GM23248 (cell line): Measurements from ENCODE around the gene MAP3K5. TPM values are rescaled to one million over a fixed set of nuclear protein-coding genes. Genes with fewer than 3 reads are reported as not detected.

Experiments
- DNase-seq: peaks from one replicate; pipeline ENCODE4 v3.0.0-alpha.2; 2015
- H2AFZ ChIP-seq: fragments of 200-600 bp; sonication (generic); 2 replicates; pipeline ENCODE4 v1.6.1; 2016; ENCODE audit warnings: antibody characterized with exemption
- H3F3A ChIP-seq: fragments of 200-600 bp; sonication (generic); 2 replicates; pipeline ENCODE4 v1.6.1; 2016; ENCODE audit warnings: mild to moderate bottlenecking, antibody characterized with exemption, mixed run types; ENCODE audit not compliant: insufficient read depth
- H3K27ac ChIP-seq: fragments of 200-600 bp; sonication (generic); 2 replicates; pipeline ENCODE4 v1.5.1; 2016; ENCODE audit warnings: mild to moderate bottlenecking
- H3K27me3 ChIP-seq: fragments of 200-600 bp; sonication (generic); replicated peaks from 2 replicates; pipeline ENCODE4 v1.6.1; 2016; ENCODE audit warnings: mild to moderate bottlenecking; ENCODE audit not compliant: insufficient read depth
- H3K36me3 ChIP-seq: fragments of 200-600 bp; sonication (generic); 2 replicates; pipeline ENCODE4 v1.6.1; 2016; ENCODE audit warnings: low read depth, mild to moderate bottlenecking
- H3K4me1 ChIP-seq: fragments of 200-600 bp; sonication (generic); 2 replicates; pipeline ENCODE4 v1.6.1; 2016; ENCODE audit warnings: mild to moderate bottlenecking; ENCODE audit not compliant: insufficient read depth
- H3K4me2 ChIP-seq: fragments of 200-600 bp; sonication (generic); one replicate; pipeline ENCODE4 v1.6.1; 2016; ENCODE audit warnings: mild to moderate bottlenecking; ENCODE audit not compliant: unreplicated experiment
- H3K4me3 ChIP-seq: fragments of 200-600 bp; sonication (generic); 2 replicates; pipeline ENCODE4 v1.5.1; 2016; ENCODE audit warnings: mild to moderate bottlenecking
- H3K79me2 ChIP-seq: fragments of 200-600 bp; sonication (generic); 2 replicates; pipeline ENCODE4 v1.6.1; 2016; ENCODE audit warnings: mild to moderate bottlenecking; ENCODE audit not compliant: insufficient read depth
- H3K9ac ChIP-seq: fragments of 200-600 bp; sonication (generic); 2 replicates; pipeline ENCODE4 v1.6.1; 2016; ENCODE audit warnings: mild to moderate bottlenecking
- H3K9me2 ChIP-seq: fragments of 200-600 bp; sonication (generic); 2 replicates; pipeline ENCODE4 v1.6.1; 2016; ENCODE audit warnings: mixed run types, mild to moderate bottlenecking, moderate library complexity; ENCODE audit not compliant: insufficient read depth
- H3K9me3 ChIP-seq: fragments of 200-600 bp; sonication (generic); one replicate; pipeline ENCODE4 v1.6.1; 2017; ENCODE audit warnings: low read depth
- H4K20me1 ChIP-seq: fragments of 200-600 bp; sonication (generic); 2 replicates; pipeline ENCODE4 v1.6.0; 2016; ENCODE audit not compliant: insufficient read depth
- EZH2 ChIP-seq: fragments of 200-600 bp; sonication (generic); IDR thresholded peaks from 2 replicates; pipeline ENCODE4 v1.6.1; 2018; ENCODE audit warnings: antibody characterized with exemption, mild to moderate bottlenecking; ENCODE audit not compliant: insufficient read depth, poor library complexity, severe bottlenecking
- EZH2phosphoT487 ChIP-seq: fragments of 200-600 bp; sonication (generic); IDR thresholded peaks from 2 replicates; pipeline ENCODE4 v1.6.1; 2018; ENCODE audit warnings: antibody characterized with exemption, moderate library complexity, mild to moderate bottlenecking, low read depth; ENCODE audit not compliant: insufficient read depth
- WGBS, 2 experiments: methylation state at CpG; one replicate each; pipeline ENCODE4 v1.1.6; 2015 to 2017; ENCODE audit warnings: low lambda C conversion rate in 2 of 2, low coverage in 1 of 2; ENCODE audit errors: missing lambda C conversion rate in 2 of 2; 5-methylcytosine and 5-hydroxymethylcytosine counted together
- in situ Hi-C: fragments of 300-500 bp; cut with MboI; formaldehyde crosslinking; loops from 2 replicates; pipeline ENCODE4 v1.15.0; 2020
- polyA plus RNA-seq: library from polyadenylated mRNA; unstranded; fragments of >200 nt; fragmentation: Nextera tagmentation; extraction: Ambion mirVana; gene quantifications from 2 replicates; pipeline ENCODE4 v1.2.1, GENCODE V29; 2016
- total RNA-seq: library from RNA; depleted of rRNA; stranded (reverse); fragments of >200 nt; shearing (Covaris generic); gene quantifications from 2 replicates; pipeline ENCODE4 v1.2.3, GENCODE V29; 2014

The MAP3K5 gene
- total and polyA plus RNA-seq, 2 experiments from 2014 or later: 1.4 to 4.1 TPM

GRCh38 chr6:136599329-136600011, 192.8 kb downstream of the MAP3K5 start:
- H3K9ac ChIP-seq: no peak overlapping the region
- in situ Hi-C loops: no loop called here
- H3K9me2 ChIP-seq: no peaks in the 10 kb centered on the region
- H3K36me3 ChIP-seq: no peaks in the 10 kb centered on the region
- no peaks in the 10 kb centered on the region for H3K27me3 ChIP-seq
- WGBS, 2 experiments: 82 to 85% methylated on average over 10 of the region's 10 CpGs
- H3K9me3 ChIP-seq: no peaks in the 10 kb centered on the region
- TF ChIP-seq EZH2 (no peak), EZH2phosphoT487 (no peak)
- H3K79me2 ChIP-seq: no peaks in the 10 kb centered on the region
- peaks cover 9% of the 10 kb centered on the region for H3F3A ChIP-seq
- H3K4me2 ChIP-seq: no peak overlapping the region
- H4K20me1 ChIP-seq: no peaks in the 10 kb centered on the region
- H3K4me1 ChIP-seq: peaks cover 6% of the 10 kb centered on the region
- DNase-seq: no peak
- no peak overlapping the region for H3K27ac ChIP-seq
- no peak overlapping the region for H2AFZ ChIP-seq
- no peak overlapping the region for H3K4me3 ChIP-seq

- Histone ChIP-seq H3K9me3 (no peaks in the 10 kb centered on the region), H4K20me1 (no peaks in the 10 kb centered on the region), H3K9ac (no peak overlapping the region), H2AFZ (no peak overlapping the region), H3K27me3 (no peaks in the 10 kb centered on the region), H3F3A (peaks cover 21% of the 10 kb centered on the region), H3K4me1 (peaks cover 17% of the 10 kb centered on the region), H3K4me3 (no peak overlapping the region), H3K27ac (no peak overlapping the region), H3K36me3 (no peaks in the 10 kb centered on the region), H3K79me2 (no peaks in the 10 kb centered on the region), H3K9me2 (no peaks in the 10 kb centered on the region), H3K4me2 (no peak overlapping the region)
- WGBS, 2 experiments: 97 to 99% methylated on average over 3 of the region's 3 CpGs
- TF ChIP-seq EZH2phosphoT487: no peak
- TF ChIP-seq EZH2: no peak
- in situ Hi-C loops: no loop called here
- DNase-seq: no peak
These were observed 194.2 kb downstream of the MAP3K5 start for GRCh38 chr6:136598048-136598447.

DNA sequence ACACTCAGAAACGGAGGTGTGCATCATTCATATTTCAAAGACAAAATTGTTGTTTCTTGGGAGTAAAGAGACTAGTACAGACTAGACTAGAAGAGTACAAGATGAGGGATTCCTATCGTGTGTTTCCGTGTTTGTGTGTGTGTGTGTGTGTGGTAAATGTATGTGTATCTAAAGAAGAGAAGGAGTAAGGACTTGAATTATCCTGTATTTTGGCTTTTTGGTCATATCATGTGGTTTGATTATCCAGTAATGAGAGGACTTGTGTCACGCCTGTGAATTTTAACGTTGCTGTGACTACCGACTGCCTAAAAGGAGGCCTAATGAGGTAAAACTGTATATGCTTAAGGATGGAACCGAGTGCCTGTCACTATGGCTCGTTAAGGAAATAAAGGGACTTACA, 197.6 kb downstream of the MAP3K5 start:
- H3K4me1 ChIP-seq: peaks cover 21% of the 10 kb centered on the region
- H3K9ac ChIP-seq: no peak overlapping the region
- no peaks in the 10 kb centered on the region for H3K9me3 ChIP-seq
- no peaks in the 10 kb centered on the region for H3K9me2 ChIP-seq
- in situ Hi-C loops: no loop called here
- peaks cover 26% of the 10 kb centered on the region for H3F3A ChIP-seq
- TF ChIP-seq EZH2 (no peak), EZH2phosphoT487 (no peak)
- H3K27me3 ChIP-seq: no peaks in the 10 kb centered on the region
- H3K4me2 ChIP-seq: peak overlapping the region; percentile 51
- peak overlapping the region; percentile 46 for H2AFZ ChIP-seq
- H3K79me2 ChIP-seq: no peaks in the 10 kb centered on the region
- 92 to 93% methylated on average over 8 of the region's 8 CpGs for WGBS, 2 experiments
- no peaks in the 10 kb centered on the region for H4K20me1 ChIP-seq
- peak overlapping the region; percentile 92 for H3K27ac ChIP-seq
- no peaks in the 10 kb centered on the region for H3K36me3 ChIP-seq
- DNase-seq: no peak
- no peak overlapping the region for H3K4me3 ChIP-seq

DNA sequence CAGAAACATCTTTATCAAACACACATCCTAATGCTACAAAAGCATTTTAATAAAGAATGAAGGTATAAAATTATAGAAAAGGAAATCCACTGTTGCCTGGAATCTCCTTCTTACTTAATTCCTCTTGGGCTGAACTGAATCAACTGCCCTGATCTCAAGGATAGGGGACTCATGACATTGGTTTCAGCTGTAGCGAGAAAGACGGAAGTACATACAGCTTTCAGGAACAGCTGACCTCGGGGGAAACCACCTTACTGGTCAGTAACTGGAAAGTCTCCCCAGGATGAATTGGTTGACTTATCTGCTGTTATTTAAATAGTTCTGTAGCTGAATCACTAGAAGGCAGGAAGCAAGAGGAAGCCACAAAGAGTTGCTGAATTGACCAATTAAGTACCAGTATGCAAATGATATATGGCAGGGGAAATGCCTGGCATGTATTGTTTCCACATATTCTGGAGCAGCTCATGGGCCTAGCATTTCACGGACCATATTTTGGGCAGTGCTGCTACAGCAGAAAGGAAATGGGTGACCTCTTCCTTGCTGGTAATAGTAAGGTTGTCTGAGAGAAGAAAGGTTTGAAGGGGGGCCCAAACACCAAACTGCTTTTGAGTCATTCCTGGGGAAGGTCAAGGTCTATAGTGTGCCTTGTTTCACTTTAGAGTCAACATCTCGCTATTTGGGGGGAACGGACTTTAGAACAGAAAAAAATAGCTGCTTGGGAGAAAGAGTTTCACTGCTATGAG, 198.4 kb downstream of the MAP3K5 start:
- Histone ChIP-seq H3K9me2 (no peaks in the 10 kb centered on the region), H3K36me3 (no peaks in the 10 kb centered on the region), H3K27me3 (no peaks in the 10 kb centered on the region), H2AFZ (peak overlapping the region; percentile 46), H3K27ac (peak overlapping the region; percentile 92), H3F3A (peaks cover 26% of the 10 kb centered on the region), H4K20me1 (no peaks in the 10 kb centered on the region), H3K4me2 (peak overlapping the region; percentile 82), H3K4me3 (peak overlapping the region; percentile 50), H3K4me1 (peaks cover 21% of the 10 kb centered on the region), H3K9ac (peak overlapping the region; percentile 66), H3K9me3 (no peaks in the 10 kb centered on the region), H3K79me2 (no peaks in the 10 kb centered on the region)
- in situ Hi-C loops: no loop called here
- TF ChIP-seq EZH2: no peak
- TF ChIP-seq EZH2phosphoT487: 0 out of 2 replicates have a peak, but pooled peaks have one; percentile 76
- 34 to 41% methylated on average over 6 of the region's 6 CpGs for WGBS, 2 experiments
- DNase-seq: peak; percentile 96
